HG03520 (cell line): ENCODE results near the gene TEAD1.

Experiments used
- ATAC-seq: cut with Tn5 transposase; IDR thresholded peaks from one replicate; pipeline ENCODE4 v1.9.1; 2021; ENCODE audit warnings: mild to moderate bottlenecking, moderate library complexity; ENCODE audit not compliant: unreplicated experiment

TEAD1 gene

DNA sequence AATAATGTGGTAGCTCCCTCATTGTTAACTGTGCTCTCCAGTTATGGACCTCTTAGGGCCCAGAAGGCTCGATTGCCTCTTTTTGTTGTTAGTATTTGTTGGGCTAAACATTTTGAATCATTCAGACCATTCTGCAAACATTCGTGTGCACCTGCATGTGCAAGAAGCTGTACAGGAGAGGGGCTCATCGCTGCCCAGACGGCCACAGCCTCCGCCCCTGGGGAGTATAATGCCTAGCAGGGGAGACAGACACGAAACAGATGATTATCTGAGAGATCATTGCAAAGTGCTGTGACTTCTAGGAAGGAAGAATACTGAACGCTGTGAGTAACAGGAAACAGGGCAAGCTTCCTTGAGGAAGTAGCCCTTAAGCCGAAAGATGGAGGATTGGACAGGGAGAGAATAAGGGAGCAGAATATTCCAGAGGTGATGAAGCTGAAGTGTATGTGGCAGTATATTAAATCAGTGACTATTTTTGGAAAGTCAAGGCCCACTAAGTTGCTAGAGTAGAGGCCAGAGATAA, 211.6 kb downstream of the TEAD1 start:
- ATAC-seq: no peak

DNA sequence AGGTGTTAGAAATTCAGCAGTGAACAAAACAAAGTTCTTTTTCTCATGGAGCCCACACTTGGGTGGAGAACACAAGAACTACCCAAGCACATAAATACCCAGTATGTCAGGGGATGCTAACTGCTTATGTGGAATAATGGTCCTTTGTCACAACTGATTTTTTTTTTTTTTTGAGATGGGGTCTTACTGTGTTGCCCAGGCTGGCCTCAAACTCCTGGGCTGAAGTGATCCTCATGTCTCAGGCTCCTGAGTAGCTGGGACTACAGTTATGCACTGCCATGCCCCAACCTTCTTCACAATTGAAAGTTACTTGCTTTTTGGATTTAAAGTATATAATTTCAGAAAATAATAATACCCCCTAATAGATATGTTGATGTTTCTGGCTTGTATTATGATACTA, 212.3 kb downstream of the TEAD1 start:
- no peak for ATAC-seq

DNA sequence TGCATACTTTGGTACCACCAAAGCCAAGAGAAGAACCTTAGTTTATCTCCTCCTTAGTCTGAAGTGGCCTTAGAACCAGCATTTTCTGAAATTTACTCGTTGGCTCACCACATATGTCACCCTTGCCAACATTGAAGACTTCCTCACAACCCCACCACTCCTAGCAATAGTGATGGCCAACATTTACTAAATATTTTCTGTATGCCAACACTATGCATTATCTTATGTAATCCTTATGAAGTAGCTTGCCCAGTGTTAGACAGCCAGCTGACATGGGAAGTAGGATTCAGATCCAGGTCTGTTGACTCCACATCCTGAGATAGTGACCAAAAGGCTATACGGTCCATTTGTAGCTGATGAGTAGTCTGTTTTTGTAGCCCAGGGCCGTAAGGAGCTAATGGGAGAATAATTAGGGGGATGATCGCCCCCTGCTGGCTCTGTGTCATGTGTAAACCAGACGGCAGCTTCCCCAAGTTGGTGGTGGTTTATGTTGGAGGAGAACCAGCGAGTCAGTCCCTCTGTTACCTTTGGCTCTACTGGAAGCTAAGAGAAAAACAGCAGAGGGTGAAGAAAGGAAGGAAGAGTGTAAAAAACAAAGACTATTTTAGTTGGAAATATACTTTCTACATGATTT, 214.4 kb downstream of the TEAD1 start:
- no peak for ATAC-seq

DNA sequence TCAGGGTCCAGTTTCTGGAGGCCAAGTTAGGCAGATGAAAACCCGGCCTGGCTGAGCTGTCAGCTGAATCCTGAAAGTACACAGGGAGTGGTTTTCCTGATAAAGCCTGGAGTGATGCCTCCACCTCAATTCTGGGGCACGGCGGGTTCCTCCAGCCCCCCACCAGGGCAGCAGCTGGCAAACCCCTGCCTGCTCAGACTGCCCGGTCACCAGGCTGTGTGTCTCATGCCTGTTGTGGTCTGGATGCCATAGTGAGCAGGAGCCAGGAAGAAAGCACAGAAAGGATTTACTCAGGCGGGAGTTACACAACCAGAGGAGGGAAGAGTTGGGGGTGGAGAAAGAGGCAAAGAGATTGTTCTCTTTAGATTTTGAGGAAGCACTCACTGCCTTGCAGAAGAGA, 215.0 kb downstream of the TEAD1 start:
- ATAC-seq: no peak

DNA sequence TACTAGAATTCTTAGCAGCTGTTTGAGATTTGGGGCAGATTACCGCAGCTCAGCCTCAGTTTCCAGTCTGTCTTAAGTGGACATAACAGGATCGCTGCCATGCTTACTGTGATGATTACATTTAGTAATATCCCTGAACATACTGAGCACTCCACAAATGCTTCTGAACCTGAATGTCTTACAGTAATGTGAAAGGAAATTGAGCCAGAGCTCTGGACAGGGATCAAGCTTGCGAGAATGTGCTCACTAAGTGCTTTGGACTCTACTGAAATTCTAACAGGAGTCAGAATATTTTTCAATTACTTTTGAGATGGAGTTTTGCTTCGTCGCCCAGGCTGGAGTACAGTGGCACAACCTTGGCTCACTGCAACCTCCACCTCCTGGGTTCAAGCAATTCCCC, 216.3 kb downstream of the TEAD1 start:
- ATAC-seq: no peak

DNA sequence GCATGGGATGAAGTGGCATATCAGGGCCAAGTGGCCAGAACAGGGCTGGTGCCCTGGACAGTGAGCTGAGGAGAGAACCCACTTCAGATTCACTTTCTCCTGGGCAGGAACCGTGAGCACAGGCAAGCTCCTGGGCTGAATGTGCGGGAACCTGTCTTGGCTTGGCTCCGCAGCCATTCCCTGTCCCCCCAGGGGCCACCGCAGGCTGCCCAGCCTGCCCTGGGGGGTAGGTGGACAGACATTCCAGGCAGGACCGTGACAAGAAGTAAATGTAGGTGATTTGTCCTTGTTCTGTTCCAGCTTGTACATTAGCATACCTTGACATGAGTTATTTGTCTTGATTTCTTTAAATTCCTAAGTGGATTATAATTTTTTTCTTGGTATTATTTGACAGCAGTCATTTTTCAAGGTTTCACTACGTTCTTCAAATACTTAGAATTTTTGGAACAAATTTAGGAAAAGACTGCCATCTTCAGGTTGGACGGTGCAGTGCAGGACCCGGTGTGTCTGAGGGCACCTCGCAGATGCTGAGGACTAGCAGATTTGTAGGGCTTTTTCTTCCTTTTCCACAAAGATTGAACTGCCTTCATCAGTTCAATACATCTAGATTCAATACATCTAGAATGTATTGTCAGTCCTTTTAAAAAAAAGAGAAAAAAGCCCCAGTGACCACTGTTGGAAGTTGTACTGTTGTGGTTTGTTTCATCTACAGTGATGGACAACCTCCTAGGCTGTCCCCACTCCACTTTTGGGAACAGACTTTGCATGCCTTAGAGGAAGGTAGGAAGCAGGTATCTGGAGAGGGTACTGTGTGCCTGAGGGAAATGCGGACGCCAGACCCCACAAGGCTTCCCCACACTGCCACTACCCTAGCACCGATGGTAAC, 219.8 kb downstream of the TEAD1 start:
- ATAC-seq: no peak

DNA sequence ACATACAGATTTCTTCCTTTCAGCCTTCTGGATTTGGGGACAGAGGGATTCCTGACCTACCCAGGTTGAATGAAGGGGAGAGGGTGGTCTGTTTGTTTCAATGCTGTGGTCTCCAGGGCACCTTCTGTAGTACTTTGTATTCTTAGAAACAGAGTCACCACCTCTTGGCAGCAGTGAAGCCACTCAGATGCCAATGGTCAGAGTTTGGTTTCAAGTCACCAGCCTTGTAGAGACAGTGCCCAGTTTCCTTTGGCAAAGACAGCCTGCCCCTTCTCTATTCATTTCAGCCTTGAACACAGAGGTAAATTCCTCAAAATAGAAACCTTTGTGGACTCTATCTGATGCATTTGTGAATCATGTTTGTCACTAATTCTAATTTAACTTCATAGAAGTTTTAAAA, 223.2 kb downstream of the TEAD1 start:
- no peak for ATAC-seq

DNA sequence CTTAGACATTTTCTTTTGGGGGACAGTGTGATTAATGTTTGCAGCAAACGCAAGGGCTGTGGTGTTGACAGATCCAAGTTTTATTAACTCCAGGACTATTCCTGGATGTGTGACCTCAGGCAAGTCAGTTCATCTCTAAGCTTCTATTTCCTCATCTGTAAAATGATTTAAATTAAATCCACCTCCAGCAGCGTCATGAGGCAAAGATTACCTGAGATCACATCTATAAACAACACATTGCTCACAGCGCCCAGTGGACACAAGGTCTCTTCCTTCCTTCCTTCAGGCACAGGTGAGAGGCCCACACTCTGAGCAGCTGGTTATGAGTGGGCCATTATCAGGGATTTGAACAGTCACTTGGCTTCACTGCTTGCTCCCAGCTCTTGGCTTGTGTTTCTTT, 223.6 kb downstream of the TEAD1 start:
- no peak for ATAC-seq

DNA sequence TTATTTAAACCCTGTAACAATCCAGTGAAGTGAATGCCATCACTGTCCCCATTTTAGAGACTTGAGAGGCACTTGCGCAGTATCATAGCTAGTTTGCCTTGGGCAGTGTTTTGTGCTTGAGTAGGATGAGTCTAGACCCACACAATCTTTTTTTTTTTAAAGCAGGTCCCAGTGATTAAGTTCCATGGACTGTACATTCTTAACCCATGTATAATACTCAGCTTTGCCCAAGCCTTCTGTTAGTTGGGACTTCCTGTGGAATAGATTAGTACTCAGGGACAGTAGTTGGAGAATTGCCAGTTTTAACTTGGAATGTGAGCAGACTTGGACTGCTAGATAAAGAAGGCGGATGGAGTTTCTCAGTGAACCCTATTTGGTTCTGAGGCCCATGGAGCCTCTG, 226.3 kb downstream of the TEAD1 start:
- ATAC-seq: no peak

DNA sequence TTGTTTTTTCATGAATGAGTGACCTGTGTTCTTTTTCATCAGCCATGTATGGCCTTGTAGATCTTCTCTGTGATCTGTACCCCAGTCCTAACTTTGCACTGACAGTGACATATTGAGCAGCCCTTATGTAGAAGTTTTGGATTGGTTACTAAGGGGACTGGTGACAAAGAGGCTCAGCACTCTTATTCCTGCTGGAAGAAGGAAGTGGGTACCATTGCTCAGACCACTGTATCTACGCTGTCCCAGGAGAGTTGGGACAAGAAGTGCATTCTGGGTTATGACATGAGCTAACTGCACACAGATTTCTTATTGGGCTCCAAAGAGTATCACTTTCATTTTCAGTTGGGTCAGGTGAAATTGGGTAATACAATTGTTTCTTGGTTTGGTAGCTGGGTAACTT, 227.1 kb downstream of the TEAD1 start:
- peak; percentile 58 for ATAC-seq

DNA sequence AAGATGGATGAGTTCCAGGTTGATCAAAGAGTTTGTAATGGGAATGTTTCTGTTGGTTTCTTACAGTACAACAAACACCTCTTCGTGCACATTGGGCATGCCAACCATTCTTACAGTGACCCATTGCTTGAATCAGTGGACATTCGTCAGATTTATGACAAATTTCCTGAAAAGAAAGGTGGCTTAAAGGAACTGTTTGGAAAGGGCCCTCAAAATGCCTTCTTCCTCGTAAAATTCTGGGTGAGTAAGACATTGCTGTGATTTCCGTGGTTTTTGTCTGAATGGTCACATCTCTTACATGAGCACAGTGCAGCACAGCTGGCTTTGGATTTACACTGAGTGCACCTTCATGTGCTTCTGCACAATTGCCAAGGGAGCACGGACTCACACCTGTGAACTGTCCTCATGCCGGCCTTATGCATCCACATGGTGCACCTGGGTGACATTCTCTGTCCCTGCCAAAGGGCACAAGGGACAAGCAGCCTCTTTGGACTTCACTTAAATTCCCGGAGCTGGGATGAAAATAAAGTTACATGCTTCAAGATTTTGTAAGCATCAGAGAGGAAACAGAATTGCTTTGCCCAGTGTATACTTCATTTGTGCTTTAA, 227.8 kb downstream of the TEAD1 start:
- ATAC-seq: no peak

DNA sequence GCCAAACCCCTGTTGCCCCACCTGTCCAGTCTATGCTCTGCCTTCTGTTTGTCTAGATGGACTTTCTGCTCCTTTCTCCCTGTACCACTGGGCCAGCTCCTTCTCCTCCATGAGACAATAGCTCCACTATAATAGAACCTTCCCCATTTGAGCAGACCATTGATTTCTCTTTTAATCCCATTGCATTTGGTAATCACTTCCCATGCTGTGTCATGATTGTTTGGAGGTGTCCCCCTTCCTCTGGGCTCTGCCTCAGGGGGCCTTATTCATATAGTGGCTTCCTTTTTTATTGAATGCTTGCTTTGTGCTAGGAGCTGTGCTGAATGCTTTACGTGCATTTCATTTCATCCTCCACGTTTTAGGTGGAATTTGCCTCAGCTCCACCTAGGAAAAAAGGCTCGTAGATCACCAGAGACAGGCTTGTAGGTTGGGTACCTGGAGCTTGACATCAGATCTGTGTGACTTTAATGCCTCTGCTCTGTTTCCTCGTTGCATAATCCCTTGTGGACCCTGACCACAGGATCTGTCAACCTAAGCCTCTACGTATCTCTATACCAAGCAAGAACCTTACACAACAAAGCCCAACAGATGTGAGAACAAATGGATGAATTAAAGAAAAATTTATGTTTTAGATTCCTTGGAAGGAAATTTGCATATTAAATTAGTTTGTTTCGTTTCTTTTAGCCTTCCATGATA, 228.7 kb downstream of the TEAD1 start:
- no peak for ATAC-seq

DNA sequence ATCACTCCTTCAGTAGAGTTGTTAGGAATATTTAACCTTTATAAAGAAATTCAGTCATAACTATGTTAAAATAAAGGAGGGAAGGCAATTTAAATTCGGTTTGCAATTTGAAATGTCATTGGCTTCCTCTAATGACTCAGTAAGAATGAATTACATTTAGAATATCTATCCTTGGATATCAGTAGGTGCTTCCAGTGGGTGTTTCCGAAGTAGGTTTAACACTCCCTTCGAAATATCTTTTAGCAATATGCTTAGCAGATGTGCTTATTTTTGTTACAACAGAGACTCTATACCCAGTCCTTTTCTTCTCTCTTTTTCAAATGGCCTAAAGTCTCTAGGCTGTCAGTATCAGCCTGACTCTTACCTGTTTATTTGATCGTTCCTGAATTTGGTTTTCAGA, 231.2 kb downstream of the TEAD1 start:
- no peak for ATAC-seq

DNA sequence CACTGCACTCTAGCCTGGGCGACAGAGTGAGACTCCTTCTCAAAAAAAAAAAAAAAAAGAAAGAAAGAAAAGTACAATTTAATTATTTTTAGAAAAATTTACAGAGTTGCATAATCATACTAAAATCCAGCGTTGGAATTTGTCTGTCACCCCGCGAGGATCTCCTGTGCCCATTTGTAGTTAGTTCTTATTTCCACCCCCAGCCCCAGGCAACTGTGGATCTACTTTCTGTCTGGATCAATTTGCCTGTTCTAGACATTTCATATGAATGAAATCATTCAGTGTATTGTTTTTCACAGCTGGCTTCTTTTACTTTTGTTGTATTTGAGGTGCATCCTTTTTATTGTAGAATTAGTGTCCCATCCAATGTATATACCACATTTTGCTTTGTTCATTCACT, 232.3 kb downstream of the TEAD1 start:
- ATAC-seq: no peak

DNA sequence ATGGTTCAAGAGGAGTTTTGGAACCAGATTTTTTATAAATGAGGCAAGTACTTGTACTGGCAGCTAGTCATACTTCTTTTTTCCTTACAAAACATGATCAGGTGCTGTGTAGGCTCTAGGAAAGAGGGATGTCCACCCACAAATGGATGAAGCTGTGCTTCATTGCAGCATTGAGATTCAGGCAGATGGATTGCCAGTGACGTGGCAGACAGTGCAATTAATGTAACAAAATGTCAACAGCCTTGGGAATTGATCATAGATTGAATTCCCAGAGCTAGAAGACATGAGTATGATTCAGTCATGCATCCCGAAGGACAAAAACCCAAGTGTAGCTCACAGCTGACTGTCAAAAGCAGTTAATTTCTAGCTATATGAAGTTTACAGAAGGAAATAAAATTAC, 235.7 kb downstream of the TEAD1 start:
- no peak for ATAC-seq

DNA sequence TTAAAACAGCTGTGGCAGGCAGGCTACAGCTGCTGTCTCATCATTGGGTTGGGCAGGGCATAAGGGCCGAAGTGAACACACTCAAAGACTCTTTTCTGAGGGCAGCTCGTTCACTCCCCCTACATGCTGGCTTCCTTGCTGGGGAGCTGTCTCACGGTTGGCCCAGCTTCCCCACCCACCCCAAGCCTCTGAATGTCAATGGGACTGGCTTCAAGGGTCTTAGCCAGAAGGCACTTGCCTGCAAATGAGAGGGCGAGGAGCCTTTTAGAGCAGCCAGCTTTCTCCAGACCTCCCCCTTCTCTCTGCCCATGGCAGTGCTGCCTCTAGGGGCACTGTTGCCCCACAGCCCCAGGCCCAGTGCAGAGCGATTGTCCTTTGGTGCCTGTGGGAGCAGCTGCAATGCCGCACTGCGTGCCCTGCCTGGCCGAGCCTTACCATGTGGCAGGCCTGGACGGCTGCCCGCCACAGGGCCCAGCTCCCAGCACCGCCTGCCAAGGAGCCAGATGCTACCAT, 240.2 kb downstream of the TEAD1 start:
- ATAC-seq: no peak

DNA sequence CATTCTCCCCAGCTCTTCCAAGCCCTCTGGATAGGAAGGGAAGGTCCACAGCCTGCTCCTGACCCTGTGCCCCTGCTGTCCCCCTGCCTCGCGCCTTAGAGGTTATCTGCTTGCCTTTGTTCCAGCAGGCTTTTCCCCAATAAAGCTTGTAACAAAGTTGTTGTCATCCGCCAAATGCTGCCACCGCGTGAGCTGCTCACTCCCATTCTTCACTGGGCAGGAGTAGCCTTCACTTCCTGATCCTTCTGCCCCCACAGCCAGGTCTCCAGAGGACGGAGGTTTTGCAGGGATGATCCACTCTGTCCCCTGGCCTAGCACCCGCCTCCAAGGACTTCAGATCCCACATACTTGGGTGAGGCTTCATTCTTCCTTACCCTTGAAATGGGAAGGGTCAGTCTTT, 240.9 kb downstream of the TEAD1 start:
- no peak for ATAC-seq

DNA sequence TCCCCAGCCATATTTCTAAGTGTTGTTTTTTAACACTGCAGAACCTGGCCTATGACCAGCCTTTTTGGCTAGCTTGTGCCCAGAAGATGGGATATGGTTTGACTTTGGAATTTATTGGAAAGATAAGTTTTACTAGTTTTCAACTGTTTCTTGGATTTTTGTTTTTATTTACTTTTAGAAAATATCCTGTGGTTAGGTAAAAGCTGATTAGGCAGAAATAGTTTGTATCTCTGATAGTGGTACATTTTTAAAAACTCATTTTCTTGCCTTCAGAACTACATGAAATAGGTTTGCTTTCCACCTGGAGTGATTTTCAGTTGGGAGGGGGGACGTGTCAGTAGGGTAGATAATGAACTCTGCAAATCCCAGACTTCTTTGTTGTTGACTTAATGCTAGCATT, 243.6 kb downstream of the TEAD1 start:
- no peak for ATAC-seq

DNA sequence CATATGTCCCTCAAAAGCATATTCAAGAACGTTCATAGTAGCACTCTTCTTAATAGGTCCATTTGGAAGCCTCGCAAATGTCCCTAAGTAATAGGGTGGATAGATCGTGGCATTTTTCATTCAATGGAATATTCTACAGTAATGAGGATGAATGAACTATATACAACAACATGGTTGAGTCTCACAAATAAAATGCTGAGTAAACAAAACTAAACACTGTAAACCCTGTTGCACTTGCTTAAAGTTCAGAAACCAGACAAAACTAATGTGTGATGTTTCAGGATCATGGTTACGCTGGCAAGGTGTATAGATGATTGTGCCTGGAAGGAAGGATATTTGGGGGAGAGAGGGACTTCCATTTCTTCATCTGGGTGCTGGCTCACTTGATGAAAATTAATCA, 244.4 kb downstream of the TEAD1 start:
- no peak for ATAC-seq

DNA sequence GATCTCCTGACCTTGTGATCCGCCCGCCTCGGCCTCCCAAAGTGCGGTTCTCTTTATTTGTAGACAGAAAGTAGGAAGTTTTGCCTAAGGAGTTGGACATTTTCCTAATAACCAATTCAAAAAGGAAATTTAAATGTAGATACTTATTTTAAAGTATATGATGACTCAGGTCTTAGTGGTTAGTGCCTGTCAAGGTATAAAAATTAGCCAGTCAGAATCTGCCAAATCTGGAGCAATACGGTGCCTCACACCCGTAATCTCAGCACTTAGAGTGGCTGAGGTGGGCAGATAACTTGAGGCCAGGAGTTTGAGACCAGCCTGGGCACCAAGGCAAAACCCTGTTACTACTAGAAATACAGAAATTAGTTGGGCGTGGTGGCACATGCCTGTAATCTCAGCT, 248.2 kb downstream of the TEAD1 start:
- no peak for ATAC-seq

DNA sequence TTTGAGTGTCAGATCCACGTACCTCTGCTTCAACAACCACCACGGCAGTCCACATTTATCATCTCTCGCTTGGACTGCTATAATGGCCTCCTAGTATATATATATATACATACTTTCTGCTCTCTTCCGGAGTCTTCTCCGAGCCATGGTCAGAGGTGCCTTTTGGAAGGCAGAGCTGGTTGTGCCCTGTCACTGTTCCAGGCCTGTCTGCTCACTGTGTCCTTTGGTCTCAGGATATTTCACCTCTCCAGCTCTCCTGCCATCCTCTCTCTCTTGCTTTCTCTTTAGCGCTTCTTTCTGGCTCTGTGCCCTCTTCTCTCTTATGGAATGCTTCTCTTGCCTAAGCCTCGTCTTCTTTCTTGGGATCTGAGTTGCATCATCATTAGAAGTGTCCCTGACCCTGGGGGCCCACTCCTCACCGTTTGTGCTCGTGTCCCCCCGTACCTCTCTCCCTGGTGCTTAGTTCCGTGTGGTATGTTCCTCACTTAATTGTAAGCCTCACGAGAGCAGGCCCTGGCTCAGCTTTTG, 248.8 kb downstream of the TEAD1 start:
- ATAC-seq: no peak
